ENCODE results near the gene ATP11A. TPM values are rescaled to one million over a fixed set of nuclear protein-coding genes. Genes with fewer than 3 reads are reported as not detected.

ATP11A gene
- total and polyA plus RNA-seq, 9 of the 15 experiments (the other 6 are each of a cell fraction or from before 2014, with no cell fraction given), result 0.38 to 34.2 (median 4.2) TPM

- Histone ChIP-seq H3K9ac (ENCODE audit: insufficient read depth in 1 of 2, low read depth in 2 of 2, low read length in 2 of 2) (no peak overlapping the region), H3K4me2 (ENCODE audit: insufficient read depth, low read length) (no peak overlapping the region), H3K36me3 (ENCODE audit: control insufficient read depth, insufficient read depth, low read length) (peaks cover 47% of the 10 kb centered on the region), H3K4me1 (replicated peaks in 1 of 2; ENCODE audit: control insufficient read depth in 2 of 2, insufficient read depth in 2 of 2, low read length in 2 of 2) (peaks cover 0 to 3% of the 10 kb centered on the region in 2 experiments; a peak in 2 of 5 replicates), H3K27me3 (ENCODE audit: control insufficient read depth in 2 of 2, insufficient read depth in 2 of 2, low read length in 2 of 2) (no peaks in the 10 kb centered on the region), H3K9me1 (ENCODE audit: control insufficient read depth, insufficient read depth, low read length) (no peaks in the 10 kb centered on the region), H4K20me1 (replicated peaks; ENCODE audit: control insufficient read depth, insufficient read depth, low read length) (no peaks in the 10 kb centered on the region), H3K27ac (ENCODE audit: extremely low read depth, low read depth, low read length) (no peak overlapping the region), H3K9me3 (replicated peaks; ENCODE audit: control insufficient read depth, insufficient read depth, low read depth, low read length) (0 out of 2 replicates have a peak, but pooled peaks cover 2% of the 10 kb centered on the region), H2AFZ (ENCODE audit: low read depth, low read length) (no peak overlapping the region), H3K4me3 (no peak overlapping the region), H3K79me2 (ENCODE audit: control insufficient read depth, insufficient read depth, low read length) (no peaks in the 10 kb centered on the region)
- TF ChIP-seq XRCC3 (IDR thresholded peaks at IDR 0.05), result no peak
- in situ Hi-C loops (cut with MboI), result no loop called here
- ChIA-PET POLR2A (no interaction called here), CTCF (ENCODE audit: low intra/inter-chr PET ratio) (no interaction called here)
- WGBS (ENCODE audit: insufficient coverage, low coverage, missing lambda C conversion rate), result 98% methylated on average over 12 of the region's 13 CpGs
- DNase-seq (ENCODE audit: extremely low read depth in 1 of 4, low spot score in 3 of 4), result no peak
- intact Hi-C loops (cut with micrococcal nuclease), result no loop called here
- ATAC-seq, result no peak
- BruUV-seq (replicated peaks), result no TSS peak
- no peak for FAIRE-seq
These were observed 126.0 kb downstream of the ATP11A start for GRCh38 chr13:112815871-112816270.

- H4K20me1 ChIP-seq (replicated peaks; ENCODE audit: control insufficient read depth, insufficient read depth, low read length), result no peaks in the 10 kb centered on the region
- no peak overlapping the region for H3K4me3 ChIP-seq
- no peaks in the 10 kb centered on the region for H3K27me3 ChIP-seq (ENCODE audit: control insufficient read depth in 2 of 2, insufficient read depth in 2 of 2, low read length in 2 of 2)
- 97% methylated on average over 13 of the region's 38 CpGs for WGBS (ENCODE audit: insufficient coverage, low coverage, missing lambda C conversion rate)
- H3K4me1 ChIP-seq (replicated peaks in 1 of 2; ENCODE audit: control insufficient read depth in 2 of 2, insufficient read depth in 2 of 2, low read length in 2 of 2), result peaks cover 0 to 3% of the 10 kb centered on the region in 2 experiments; a peak in 2 of 5 replicates
- ChIA-PET CTCF (ENCODE audit: low intra/inter-chr PET ratio) (no interaction called here), POLR2A (no interaction called here)
- intact Hi-C loops (cut with micrococcal nuclease) (no loop called here), in situ Hi-C loops (cut with MboI) (no loop called here)
- TF ChIP-seq ZBTB33 (CRISPR knock-in tag; IDR thresholded peaks at IDR 0.05) (peak; percentile 94), GABPB1 (CRISPR knock-in tag; IDR thresholded peaks at IDR 0.05) (no peak), CBX3 (IDR thresholded peaks at IDR 0.05; ENCODE audit: borderline replicate concordance in 1 of 2, low read length in 2 of 2) (peak in 1 of 2 experiments; percentile 74; a peak in 1 of 3 replicates)
- DNase-seq (ENCODE audit: extremely low read depth in 1 of 4, low spot score in 3 of 4), result no peak
- no peak overlapping the region for H3K27ac ChIP-seq (ENCODE audit: extremely low read depth, low read depth, low read length)
- no peak overlapping the region for H3K4me2 ChIP-seq (ENCODE audit: insufficient read depth, low read length)
- H3K9me3 ChIP-seq (replicated peaks; ENCODE audit: control insufficient read depth, insufficient read depth, low read depth, low read length), result 0 out of 2 replicates have a peak, but pooled peaks cover 2% of the 10 kb centered on the region
- no peak for FAIRE-seq
- no peak for ATAC-seq
- H3K9ac ChIP-seq (ENCODE audit: insufficient read depth in 1 of 2, low read depth in 2 of 2, low read length in 2 of 2), result no peak overlapping the region
- no TSS peak for BruUV-seq (replicated peaks)
- no peaks in the 10 kb centered on the region for H3K79me2 ChIP-seq (ENCODE audit: control insufficient read depth, insufficient read depth, low read length)
- H3K9me1 ChIP-seq (ENCODE audit: control insufficient read depth, insufficient read depth, low read length), result no peaks in the 10 kb centered on the region
- H3K36me3 ChIP-seq (ENCODE audit: control insufficient read depth, insufficient read depth, low read length), result peaks cover 55% of the 10 kb centered on the region
- no peak overlapping the region for H2AFZ ChIP-seq (ENCODE audit: low read depth, low read length)
These were observed 128.3 kb downstream of the ATP11A start for GRCh38 chr13:112818040-112818697.
